T-helper 17 cell (primary cell): ENCODE data around the gene TP53BP2. TPM values are rescaled to one million over a fixed set of nuclear protein-coding genes. Genes with fewer than 3 reads are reported as not detected.
"Not testable (repeated sequence)": the region's sequence is repeated elsewhere in the genome, so short reads cannot be mapped to it uniquely, and the experiment has no call there.

Source experiments
- ATAC-seq: fragments of 150-1000 bp; cut with Tn5 transposase; 2 replicates; pipeline ENCODE4 v1.10.0; 2021; ENCODE audit warnings: mild to moderate bottlenecking, moderate library complexity
- DNase-seq, 3 donors: peaks; one replicate each; pipeline versions ENCODE4 v3.0.0 to v3.0.0-alpha.2; 2020 to 2021
- H3K9me3 ChIP-seq: one replicate; pipeline ENCODE4 v1.7.0; 2013; ENCODE audit warnings: low read length, mild to moderate bottlenecking; ENCODE audit not compliant: control insufficient read depth, poor library complexity, severe bottlenecking
- H3K27ac Mint-ChIP-seq: one replicate; pipeline ENCODE4 v1.8.0; 2022; ENCODE audit warnings: mild to moderate bottlenecking, moderate library complexity, mixed read lengths
- H3K27me3 Mint-ChIP-seq: one replicate; pipeline ENCODE4 v1.8.0; 2022; ENCODE audit warnings: mixed read lengths
- H3K36me3 Mint-ChIP-seq: one replicate; pipeline ENCODE4 v1.8.0; 2022; ENCODE audit warnings: low read depth, mixed read lengths
- H3K4me1 Mint-ChIP-seq: one replicate; pipeline ENCODE4 v1.8.0; 2022; ENCODE audit warnings: mild to moderate bottlenecking, mixed read lengths
- H3K4me3 Mint-ChIP-seq: one replicate; pipeline ENCODE4 v1.8.0; 2022; ENCODE audit warnings: mild to moderate bottlenecking, moderate library complexity, mixed read lengths
- total RNA-seq, 4 donors: library from RNA in 2 of 4; stranded (reverse) in 2 of 4; gene quantifications; one replicate each; pipeline ENCODE4 v1.2.3 and lab custom pipeline; 2022 to 2026

TP53BP2 gene
- total RNA-seq, 2 donors from 2014 or later = 97.6 to 136 TPM

DNA sequence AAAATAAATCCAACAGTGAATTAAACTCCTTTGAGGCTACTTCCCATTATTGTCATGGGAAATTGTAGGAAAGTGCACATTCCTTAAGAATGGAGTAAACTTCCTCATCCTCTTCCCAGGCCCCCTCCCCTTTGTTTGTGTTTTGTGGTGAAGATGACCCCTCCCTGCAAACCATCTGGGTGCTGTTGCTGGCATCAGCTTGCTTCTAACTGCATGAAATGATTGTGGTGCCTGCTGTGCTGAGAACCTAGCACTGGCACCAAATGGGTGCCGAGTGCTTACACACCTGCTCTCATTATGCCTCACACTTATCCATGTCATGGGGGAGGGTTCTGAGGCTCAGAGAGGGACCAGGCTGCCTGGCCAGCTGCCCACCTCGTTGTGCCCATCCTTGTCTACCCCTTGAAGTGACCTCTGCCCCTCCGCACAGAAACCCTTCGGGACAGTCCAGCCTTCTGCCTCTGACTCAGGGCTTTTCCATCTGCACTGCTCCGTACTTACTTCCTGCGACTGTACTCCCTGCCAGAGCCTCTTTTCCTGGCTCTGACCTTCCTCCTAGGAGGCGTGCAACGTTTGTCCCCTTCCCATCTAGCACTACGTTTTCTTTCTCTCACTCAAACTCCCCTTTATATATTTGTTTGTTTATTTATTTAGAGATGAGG is 102.8 kb downstream of the TP53BP2 start:
- Mint-ChIP-seq H3K36me3 (peaks cover 6% of the 10 kb centered on the region), H3K4me3 (no peak overlapping the region), H3K4me1 (peaks cover 21% of the 10 kb centered on the region), H3K27ac (peak overlapping the region; percentile 79), H3K27me3 (no peaks in the 10 kb centered on the region)
- ATAC-seq (no peak), DNase-seq (no peak)
- H3K9me3 ChIP-seq = no peaks in the 10 kb centered on the region

DNA sequence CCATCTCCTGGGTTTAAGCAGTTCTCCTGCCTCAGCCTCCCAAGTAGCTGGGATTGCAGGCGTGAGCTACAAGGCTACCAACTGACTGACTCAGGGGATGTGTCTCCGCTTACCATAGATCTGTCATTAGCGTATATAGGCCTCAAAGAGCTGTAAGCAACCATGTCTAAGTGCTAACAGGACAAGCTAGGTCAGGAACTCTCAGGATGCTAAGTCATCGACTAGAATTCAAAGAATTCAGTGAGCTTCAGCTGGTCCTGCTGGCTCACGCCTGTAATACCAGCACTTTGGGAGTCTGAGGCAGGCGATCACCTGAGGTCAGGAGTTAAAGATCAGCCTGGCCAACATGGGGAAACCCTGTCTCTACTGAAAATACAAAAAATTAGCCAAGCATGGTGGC is 103.9 kb downstream of the TP53BP2 start:
- H3K4me3 Mint-ChIP-seq = no peak overlapping the region
- ATAC-seq (no peak), DNase-seq (no peak)
- no peaks in the 10 kb centered on the region for H3K27me3 Mint-ChIP-seq
- no peak overlapping the region for H3K27ac Mint-ChIP-seq
- H3K36me3 Mint-ChIP-seq = no peaks in the 10 kb centered on the region
- no peaks in the 10 kb centered on the region for H3K9me3 ChIP-seq
- peaks cover 14% of the 10 kb centered on the region for H3K4me1 Mint-ChIP-seq

DNA sequence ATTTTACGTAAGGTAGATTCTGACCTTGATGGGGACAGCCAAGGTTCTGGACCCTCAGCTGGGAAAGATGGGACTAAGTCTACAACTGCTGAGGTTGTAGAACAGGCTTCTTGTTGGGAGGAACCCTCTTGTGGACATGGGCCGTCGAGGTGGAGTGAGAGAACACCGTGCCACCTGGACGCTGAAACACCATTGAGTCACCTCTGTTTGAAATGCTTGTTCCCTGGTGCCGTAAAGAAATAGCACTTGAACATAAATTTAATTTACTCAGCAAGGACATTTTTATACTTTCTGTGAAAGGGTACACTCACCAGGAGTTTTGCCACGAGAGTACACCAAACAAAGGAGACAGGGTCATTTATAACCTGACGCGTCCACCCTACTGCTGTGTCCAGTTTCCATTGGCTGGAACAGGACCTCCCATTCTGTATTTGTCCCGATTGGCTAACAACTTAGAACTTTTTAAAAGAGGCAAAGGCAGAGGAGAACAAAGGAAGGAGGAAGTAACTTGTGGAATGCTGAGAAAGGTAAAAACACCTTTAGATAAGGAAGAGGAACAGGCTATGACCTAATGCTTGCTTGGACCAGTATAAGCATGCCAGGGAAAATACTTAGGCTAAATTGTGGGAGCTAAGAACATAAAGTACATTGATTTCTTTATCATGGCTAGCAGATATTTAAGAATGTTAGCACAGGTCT is 105.6 kb downstream of the TP53BP2 start:
- not testable (repeated sequence) for H3K9me3 ChIP-seq, H3K36me3 Mint-ChIP-seq, DNase-seq, ATAC-seq, H3K27me3 Mint-ChIP-seq, H3K4me3 Mint-ChIP-seq
- Mint-ChIP-seq H3K27ac (peak overlapping the region; percentile 75), H3K4me1 (peaks cover 16% of the 10 kb centered on the region)

DNA sequence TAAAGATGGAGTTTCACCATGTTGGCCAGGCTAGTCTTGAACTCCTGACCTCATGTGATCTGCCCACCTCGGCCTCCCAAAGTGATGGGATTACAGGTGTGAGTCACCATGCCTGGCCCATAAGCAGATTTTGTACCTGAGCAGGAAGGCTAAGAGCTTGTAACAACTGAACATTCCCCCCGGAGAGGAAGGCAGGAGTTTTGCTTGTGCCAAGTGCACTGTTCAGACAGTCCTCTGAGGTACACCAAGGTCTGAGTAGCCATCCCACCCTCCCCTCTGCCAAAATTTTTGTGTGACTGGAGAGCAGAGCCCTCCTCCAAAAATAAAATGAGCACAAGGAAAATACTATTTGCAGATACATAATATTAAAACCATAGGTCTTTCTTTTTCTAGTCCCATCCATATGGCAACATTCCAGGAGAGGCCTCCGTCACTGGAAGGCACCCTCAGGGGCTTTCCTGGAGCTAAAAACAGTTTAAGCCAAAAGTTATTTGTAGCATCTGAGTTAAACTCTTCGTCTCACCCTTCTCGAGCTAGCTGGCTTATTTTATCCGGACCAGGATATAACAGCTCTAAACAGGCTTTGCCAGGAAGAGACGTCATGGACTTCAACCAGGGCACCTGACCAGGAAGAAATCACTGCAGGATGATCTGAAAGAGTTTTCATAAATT is 106.2 kb downstream of the TP53BP2 start:
- Mint-ChIP-seq H3K27ac (peak overlapping the region; percentile 75), H3K27me3 (no peaks in the 10 kb centered on the region), H3K36me3 (no peaks in the 10 kb centered on the region), H3K4me1 (peaks cover 16% of the 10 kb centered on the region), H3K4me3 (no peak overlapping the region)
- DNase-seq (no peak), ATAC-seq (no peak)
- no peaks in the 10 kb centered on the region for H3K9me3 ChIP-seq

DNA sequence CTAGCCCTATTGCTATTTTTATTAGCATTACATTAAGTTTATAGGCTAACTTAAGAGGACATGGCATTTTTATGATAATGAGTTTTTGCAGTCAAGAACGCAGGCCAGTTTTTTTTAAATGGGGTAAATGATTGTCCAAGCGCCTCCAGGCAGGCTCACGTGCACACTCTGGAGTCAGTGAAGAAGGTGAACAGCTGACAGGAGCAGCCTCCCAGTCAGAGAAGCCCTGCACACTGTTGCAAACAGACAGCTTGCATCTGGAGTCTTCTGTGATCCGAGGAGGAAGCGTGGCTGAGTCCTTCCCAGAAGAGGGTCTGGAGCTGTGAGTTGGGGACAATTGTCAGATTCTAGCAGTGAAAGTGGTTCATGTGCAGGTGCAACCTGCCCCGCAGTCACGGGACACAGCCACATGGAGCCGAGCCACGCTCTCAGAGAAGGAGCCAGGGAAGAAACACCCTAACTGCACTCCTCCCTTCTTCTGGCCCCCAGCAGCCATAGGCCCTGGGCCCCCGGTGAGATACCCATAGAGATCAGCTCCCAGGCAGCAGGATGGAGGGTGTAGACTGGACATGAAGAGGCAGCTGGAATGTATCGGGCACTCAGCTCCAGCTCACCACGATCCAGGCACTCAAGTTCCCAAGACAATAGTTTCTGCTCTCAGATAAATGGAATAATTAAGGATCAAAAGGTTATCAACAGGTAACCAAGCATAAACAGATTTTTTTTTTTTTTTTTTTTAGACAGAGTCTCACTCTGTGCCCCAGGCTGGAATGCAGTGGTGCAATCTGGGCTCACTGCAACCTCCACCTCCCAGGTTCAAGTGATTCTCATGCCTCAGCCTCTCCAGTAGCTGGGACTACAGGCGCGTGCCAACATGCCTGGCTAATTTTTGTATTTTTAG is 107.0 kb downstream of the TP53BP2 start:
- no peak for ATAC-seq
- no peak for DNase-seq
- Mint-ChIP-seq H3K27ac (peak overlapping the region; percentile 75), H3K36me3 (no peaks in the 10 kb centered on the region), H3K27me3 (no peaks in the 10 kb centered on the region), H3K4me3 (no peak overlapping the region), H3K4me1 (peaks cover 15% of the 10 kb centered on the region)
- no peaks in the 10 kb centered on the region for H3K9me3 ChIP-seq

DNA sequence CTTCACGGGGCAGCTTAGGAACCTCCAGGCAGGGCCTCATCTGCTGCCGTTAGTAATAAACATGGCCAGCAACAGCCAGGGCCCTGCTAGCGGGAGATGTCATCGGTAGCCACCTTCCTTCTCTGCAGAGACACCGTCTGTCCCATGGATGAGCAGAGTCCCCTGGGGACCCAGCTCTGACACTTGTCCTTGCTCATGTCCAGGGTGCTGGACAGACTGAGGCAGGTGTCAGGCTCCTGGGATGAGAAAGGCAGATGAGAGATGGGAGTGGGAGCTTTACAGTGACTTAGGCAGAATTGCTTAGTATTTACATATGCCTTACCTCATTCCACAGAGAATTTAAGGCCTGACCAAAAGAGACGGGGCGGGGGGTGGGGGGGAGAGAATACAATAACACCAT is 108.4 kb downstream of the TP53BP2 start:
- Mint-ChIP-seq H3K4me1 (peaks cover 17% of the 10 kb centered on the region), H3K27ac (peak overlapping the region; percentile 77)

DNA sequence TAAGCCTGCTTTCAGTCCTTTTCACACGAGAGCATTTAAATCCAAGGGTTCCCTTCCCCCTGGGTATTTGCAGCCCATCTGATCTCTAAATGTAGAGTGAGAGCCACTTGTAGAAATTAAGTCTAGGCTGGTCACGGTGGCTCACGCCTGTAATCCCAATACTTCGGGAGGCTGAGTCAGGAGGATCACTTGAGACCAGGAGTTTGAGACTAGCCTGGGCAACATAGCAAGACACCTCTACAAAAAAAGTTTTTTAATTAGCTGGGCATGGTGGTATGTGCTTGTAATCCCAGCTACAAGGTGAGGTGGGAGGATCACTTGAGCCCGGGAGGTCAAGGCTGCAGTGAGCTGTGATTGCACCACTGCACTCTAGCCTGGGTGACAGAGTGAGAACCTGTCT is 109.1 kb downstream of the TP53BP2 start:
- H3K36me3 Mint-ChIP-seq, H3K27me3 Mint-ChIP-seq, H3K4me3 Mint-ChIP-seq, H3K9me3 ChIP-seq, ATAC-seq, DNase-seq: not testable (repeated sequence)
- Mint-ChIP-seq H3K27ac (peak overlapping the region; percentile 77), H3K4me1 (peaks cover 21% of the 10 kb centered on the region)

More for the DNA sequence above, 108.4 kb downstream of the TP53BP2 start:
- H3K9me3 ChIP-seq = no peaks in the 10 kb centered on the region
- no peak for ATAC-seq
- no peak overlapping the region for H3K4me3 Mint-ChIP-seq
- no peak for DNase-seq
- no peaks in the 10 kb centered on the region for H3K36me3 Mint-ChIP-seq
- no peaks in the 10 kb centered on the region for H3K27me3 Mint-ChIP-seq

DNA sequence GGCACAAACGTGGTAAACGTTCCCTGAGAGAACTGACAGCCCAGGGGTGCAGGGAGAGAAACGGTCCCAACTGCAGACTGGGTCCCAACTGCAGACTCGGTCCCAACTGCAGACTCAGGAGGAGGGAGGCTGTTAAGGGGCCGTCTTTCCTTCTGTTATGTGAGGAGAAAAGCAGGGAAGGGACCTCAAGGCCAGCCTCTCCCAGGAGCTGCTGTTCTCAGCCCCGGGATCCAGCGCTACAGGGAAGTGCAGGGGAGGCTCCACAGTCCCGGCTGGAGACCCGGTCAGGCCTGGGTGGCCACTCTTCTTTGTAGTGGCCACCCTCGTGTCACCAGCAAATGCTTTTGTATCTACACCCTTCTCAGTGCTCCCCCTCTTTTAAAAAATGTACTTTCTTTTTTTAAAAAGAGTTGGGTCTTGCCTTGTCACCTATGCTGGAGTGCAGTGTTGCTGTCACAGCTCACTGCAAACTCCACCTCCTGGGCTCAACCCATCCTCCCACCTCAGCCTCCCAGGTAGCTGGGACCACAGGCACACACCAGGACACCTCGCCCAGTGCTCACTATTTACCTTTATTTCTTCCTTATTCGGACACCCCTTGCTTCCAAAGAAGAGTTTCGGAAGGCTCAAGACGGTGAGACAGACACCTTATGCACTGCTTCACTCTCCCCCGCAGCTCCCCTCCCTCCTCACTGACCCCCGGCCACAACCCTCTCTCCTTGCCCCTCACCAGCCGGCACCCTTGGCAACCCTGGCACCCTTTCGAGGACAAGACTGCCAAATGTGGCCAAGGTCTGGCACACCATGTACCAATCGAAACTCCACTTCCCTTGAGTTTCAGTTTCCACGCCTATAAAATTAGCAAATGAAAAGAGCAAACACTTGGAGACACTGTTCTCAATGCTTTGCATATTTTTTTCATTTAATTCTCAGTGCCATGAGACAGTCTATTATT is 111.6 kb downstream of the TP53BP2 start:
- no peak overlapping the region for H3K4me3 Mint-ChIP-seq
- no peak for ATAC-seq
- peaks cover 6% of the 10 kb centered on the region for H3K36me3 Mint-ChIP-seq

DNA sequence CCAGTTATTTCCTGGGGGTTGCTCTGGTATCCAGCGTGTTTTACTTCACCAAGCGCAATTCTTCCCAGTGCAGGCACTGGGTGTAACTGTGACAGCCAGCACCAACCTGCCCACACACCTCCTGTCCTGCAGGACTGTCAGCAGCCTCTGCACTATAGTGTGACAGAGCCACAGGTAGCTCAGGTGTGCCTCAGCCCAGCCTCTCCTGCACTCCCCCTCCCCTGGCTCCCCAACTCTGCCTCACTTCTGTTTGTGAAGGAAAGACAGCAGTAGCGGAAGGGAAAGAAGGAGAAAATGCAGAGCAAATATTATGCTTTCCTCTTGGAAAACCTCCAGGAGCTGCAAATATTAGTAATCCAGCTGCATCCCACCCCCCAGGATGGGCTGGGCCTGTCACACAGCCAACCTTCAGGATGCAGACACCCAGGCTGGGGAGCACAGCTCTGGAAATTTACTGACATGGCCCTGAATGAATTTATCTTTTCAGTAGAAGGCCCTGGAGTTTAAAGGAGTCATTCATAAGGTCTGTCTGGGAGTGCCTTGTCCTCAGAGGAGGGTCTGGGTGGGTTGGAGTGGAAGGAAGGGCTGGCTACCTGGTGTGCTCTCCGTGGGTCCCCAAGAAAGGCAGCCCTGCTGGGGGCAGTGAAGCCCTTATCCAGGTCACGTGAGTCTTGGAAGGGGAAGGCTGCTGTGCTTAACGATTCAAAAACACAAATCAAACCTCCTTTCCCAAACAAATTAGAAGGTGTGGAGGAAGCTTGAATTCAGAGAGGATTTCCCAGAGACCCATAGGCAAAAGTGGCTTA is 112.6 kb downstream of the TP53BP2 start:
- Mint-ChIP-seq H3K27me3 (no peaks in the 10 kb centered on the region), H3K4me1 (peaks cover 38% of the 10 kb centered on the region), H3K36me3 (peaks cover 8% of the 10 kb centered on the region), H3K27ac (peak overlapping the region; percentile 83), H3K4me3 (no peak overlapping the region)
- H3K9me3 ChIP-seq = no peaks in the 10 kb centered on the region
- DNase-seq (no peak), ATAC-seq (no peak)

More for the DNA sequence above, 111.6 kb downstream of the TP53BP2 start:
- Mint-ChIP-seq H3K27me3 (no peaks in the 10 kb centered on the region), H3K4me1 (peaks cover 32% of the 10 kb centered on the region), H3K27ac (peak overlapping the region; percentile 83)
- DNase-seq = no peak
- H3K9me3 ChIP-seq = no peaks in the 10 kb centered on the region

DNA sequence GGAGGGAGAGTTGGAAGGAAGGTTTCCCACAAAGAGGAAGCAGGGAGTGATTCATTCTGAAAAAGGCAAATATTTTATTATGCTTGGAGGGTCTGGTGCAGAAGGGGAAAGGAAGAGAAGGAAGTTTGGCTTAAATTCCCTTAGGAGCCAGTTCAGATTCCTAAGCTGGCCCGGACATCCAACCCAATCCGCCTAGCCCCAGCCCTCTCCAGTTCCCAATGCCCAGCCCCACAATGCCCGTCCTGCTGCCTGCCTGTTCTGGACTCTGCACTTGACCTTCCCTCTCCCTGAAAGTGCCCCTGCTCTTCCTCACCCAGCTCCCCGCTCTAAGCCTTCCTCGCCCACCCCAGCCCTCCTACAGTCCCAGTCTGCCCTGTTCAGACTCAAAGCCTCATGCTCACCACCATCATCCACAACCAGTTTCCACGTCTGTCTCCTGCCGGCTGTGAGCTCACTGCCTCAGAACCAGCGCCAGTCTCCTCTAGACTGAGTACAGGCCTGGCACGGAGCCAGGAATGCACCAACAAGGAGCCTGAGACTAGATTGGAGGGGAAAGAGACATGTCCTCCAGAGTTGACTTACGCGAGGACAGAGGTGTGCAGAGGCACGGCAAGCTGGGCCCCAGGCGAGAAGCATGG is 114.5 kb downstream of the TP53BP2 start:
- no peak for ATAC-seq
- H3K9me3 ChIP-seq = no peaks in the 10 kb centered on the region
- DNase-seq = no peak
- Mint-ChIP-seq H3K36me3 (peaks cover 10% of the 10 kb centered on the region), H3K27ac (peak overlapping the region; percentile 89), H3K4me1 (peaks cover 49% of the 10 kb centered on the region), H3K4me3 (no peak overlapping the region), H3K27me3 (no peaks in the 10 kb centered on the region)

DNA sequence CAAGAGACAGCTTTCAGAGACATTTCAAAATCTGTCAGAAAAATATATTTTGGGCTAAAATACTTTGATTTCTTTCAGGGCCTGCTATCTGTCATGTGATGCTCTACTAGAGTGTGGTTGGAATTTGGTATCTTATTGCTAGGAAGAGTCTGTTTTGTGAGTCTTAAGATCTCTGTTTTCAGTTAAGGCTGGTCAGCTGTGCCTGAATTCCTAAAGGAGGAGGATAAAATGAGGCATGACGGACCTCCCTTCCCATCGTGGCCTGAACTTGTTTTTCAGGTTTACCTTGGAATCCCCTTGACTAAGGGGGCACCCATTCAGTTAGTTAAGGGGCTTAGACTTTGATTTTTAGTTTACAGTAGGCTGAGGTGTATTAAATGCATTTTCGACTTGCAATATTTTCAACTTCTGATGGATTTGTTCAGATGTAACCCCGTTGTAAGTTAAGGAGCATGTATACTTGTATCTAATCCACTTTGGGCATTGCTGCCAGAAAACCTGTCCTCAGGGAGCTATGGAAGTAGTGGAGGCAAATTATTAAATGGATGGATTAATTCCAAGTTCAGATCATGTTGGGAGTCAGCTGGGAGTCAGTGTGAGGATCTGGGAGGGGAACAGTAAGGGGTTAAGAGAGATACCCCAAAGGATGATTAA is 115.1 kb downstream of the TP53BP2 start:
- H3K36me3 Mint-ChIP-seq = peaks cover 10% of the 10 kb centered on the region
- peak overlapping the region; percentile 36 for H3K4me3 Mint-ChIP-seq
- peak overlapping the region; percentile 89 for H3K27ac Mint-ChIP-seq
- no peak for ATAC-seq
- H3K4me1 Mint-ChIP-seq = peaks cover 56% of the 10 kb centered on the region
- no peak for DNase-seq
- H3K27me3 Mint-ChIP-seq = no peaks in the 10 kb centered on the region
- H3K9me3 ChIP-seq = no peaks in the 10 kb centered on the region
